ENCODE results near the gene VAPA.

The VAPA gene

DNA sequence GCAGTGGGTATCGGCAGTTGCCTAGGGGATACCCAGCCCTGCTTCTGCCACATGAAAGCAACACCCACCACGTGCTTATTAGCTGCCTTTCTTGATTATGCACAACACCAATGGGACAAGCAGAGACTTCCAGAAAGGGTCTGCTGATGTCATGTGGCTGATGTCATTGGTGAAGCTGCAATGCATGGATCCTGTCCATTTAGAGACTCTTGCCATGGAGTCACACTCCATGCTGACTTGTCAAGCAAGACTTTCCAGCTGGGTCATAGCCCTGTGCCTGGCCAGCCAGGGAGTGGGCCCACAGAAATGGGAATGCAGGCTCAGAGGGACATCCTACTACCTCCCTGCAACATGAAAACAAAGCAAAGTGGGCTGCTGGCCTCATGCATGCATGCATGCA, 81.8 kb downstream of the VAPA start:
- TF ChIP-seq, protein P1, sequence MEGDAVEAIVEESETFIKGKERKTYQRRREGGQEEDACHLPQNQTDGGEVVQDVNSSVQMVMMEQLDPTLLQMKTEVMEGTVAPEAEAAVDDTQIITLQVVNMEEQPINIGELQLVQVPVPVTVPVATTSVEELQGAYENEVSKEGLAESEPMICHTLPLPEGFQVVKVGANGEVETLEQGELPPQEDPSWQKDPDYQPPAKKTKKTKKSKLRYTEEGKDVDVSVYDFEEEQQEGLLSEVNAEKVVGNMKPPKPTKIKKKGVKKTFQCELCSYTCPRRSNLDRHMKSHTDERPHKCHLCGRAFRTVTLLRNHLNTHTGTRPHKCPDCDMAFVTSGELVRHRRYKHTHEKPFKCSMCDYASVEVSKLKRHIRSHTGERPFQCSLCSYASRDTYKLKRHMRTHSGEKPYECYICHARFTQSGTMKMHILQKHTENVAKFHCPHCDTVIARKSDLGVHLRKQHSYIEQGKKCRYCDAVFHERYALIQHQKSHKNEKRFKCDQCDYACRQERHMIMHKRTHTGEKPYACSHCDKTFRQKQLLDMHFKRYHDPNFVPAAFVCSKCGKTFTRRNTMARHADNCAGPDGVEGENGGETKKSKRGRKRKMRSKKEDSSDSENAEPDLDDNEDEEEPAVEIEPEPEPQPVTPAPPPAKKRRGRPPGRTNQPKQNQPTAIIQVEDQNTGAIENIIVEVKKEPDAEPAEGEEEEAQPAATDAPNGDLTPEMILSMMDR (IDR thresholded peaks at IDR 0.05), result no peak
- no peak for TF ChIP-seq ZFX (IDR thresholded peaks at IDR 0.05; ENCODE audit: borderline replicate concordance)
- H3K27ac ChIP-seq, result no peak overlapping the region

DNA sequence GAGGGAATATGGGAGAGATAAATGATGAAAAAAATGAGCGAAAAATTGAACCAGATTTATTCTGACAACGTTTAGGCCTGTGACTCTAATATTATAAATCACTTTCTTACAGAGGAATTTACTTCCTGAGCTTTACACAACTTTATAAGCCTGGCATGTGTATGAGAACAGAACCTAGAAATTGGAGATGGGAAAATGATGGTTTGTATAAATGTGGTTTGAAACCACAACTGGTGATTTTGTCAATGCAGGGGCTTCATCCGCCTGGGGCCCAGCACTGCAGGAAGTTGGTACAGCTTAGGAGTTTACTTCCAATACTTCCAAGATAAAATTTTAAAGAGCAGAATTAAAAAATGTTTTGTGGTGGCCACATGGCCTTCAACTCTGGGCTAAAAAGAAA, 82.3 kb downstream of the VAPA start:
- TF ChIP-seq ZFX (IDR thresholded peaks at IDR 0.05; ENCODE audit: borderline replicate concordance), result no peak
- no peak overlapping the region for H3K27ac ChIP-seq

DNA sequence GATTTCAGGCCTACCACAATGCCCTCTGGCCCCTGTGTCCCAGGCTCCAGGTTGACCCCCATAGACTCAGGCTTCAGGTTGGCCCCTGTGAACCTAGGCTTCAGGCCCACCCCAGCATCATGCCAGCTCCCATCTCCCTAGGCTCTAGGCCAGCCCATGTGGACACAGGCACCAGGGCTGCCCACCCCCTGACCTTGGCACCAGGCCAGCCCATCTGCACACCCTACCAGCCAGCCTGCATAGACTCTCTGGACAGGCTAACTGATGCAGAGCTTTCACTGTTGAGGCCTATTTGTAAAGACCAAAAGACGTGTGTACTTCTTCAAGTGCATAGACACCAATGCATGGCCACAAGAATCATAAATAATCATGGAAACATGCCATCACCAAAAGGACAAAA, 83.9 kb downstream of the VAPA start:
- TF ChIP-seq ZFX (IDR thresholded peaks at IDR 0.05; ENCODE audit: borderline replicate concordance), result no peak
- TF ChIP-seq, protein P1 (IDR thresholded peaks at IDR 0.05), result no peak
- no peak overlapping the region for H3K27ac ChIP-seq

DNA sequence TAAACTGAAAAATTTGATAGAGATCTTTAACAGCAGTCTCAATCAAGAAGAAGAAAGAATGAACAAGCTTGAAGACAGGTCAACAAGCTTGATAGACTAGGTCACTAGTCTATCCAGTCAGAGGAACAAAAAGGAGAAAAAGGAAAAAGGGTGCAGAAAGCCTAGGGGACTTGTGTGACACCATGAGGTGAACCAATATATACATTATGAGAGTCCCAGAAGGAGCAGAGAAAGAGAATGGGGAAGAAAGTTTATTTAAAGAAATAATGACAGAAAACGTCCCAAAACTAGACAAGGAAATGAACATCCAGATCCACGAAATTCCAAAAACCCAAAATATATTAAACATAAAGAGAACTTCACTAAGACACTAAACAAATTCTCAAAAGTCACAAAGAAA, 84.5 kb downstream of the VAPA start:
- H3K27ac ChIP-seq, result no peak overlapping the region
- TF ChIP-seq ZFX (IDR thresholded peaks at IDR 0.05; ENCODE audit: borderline replicate concordance), result no peak
- TF ChIP-seq, protein P1 (IDR thresholded peaks at IDR 0.05), result no peak

DNA sequence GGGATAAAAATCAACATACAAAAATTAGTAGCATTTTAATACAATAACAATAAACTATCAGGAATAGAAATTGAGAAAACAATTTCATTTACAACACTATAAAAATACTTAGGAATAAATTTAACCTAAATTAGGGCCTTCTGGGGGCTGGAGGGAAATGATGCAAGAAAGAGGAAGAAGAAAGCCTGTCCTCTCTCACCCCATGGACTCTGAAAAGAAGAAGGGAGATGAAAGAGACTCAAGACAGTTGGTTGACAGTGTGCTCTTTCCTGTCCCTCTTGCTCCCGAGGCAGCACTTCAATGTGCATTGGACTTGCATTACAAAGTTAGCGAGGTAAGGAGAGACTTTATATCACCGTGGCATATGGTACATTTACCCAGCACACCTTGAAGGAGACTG, 88.5 kb downstream of the VAPA start:
- no peak overlapping the region for H3K27ac ChIP-seq

DNA sequence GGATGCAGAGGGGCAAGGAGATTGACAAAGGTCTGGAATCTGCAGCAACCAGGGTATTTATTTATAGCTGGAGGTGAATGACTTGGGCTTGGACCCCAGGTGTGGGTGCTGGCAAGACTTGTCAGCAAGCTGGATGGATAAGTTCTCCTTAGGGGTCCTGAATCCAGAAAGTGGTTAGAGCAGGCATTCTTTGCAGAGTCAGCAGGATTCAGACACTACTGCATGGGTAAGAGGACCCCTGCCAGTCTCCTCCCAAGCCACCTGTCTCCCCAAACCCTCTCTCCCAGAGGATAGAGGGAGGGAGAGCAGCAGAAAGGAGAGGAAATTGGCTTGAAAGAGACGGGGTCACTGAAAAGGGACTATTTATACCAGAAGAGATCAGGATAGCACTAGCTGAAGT, 89.5 kb downstream of the VAPA start:
- no peak for TF ChIP-seq ZFX (IDR thresholded peaks at IDR 0.05; ENCODE audit: borderline replicate concordance)
- TF ChIP-seq, protein P1 (IDR thresholded peaks at IDR 0.05), result no peak
- H3K27ac ChIP-seq, result no peak overlapping the region

More for the DNA sequence above, 88.5 kb downstream of the VAPA start:
- TF ChIP-seq ZFX (IDR thresholded peaks at IDR 0.05; ENCODE audit: borderline replicate concordance), result no peak
- TF ChIP-seq, protein P1 (IDR thresholded peaks at IDR 0.05), result no peak

DNA sequence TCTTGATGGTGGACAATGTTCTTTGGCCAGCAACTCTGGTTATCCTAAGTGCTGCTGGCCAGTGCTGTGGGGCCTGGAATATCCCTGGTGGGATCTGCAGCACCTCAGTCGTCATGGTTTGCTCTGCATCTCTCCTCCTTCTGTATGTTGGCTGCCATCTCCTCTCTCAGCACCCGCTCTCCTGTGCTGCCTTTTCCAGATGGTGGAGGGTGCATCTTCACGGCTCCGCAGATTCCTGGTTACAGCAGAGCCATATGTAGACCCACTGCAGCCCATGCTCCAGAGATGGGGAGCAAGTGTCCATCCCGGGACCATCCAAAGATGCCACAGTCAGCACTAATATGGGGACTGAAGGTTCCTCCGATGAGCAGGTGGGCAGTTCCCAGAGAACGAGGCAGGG, 90.0 kb downstream of the VAPA start:
- no peak for TF ChIP-seq ZFX (IDR thresholded peaks at IDR 0.05; ENCODE audit: borderline replicate concordance)
- TF ChIP-seq, protein P1 (IDR thresholded peaks at IDR 0.05), result no peak
- no peak overlapping the region for H3K27ac ChIP-seq

DNA sequence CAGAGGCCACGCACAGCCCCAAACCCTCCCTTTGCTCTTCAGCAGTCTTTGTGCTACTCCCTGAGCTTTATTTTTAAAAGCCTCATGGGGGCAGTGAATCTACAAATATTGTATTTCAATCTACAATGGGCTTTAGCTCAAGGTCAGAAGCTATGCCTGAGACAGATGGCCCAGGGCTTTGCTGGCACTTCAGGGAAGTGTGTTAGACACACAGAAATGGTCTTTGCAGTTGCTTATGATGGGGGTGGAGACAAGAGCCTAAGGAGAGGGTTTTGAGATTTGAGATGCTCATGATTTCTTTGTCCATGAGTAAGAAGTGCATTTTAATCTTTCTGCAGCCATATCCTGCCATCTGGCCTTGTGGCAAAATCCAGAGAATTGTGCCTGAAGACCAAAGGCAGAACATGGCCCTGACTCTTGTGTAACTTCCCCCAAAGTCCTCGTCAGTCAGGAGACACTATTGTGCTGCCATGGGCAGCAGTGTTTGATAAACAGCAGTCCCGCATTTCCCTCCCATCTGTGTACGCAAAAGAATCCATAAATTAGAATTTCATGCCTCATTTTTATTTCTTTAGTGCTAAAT, 92.6 kb downstream of the VAPA start:
- H3K27ac ChIP-seq, result no peak overlapping the region
- TF ChIP-seq ZFX (IDR thresholded peaks at IDR 0.05; ENCODE audit: borderline replicate concordance), result no peak
- TF ChIP-seq, protein P1 (IDR thresholded peaks at IDR 0.05), result no peak

Data from 22Rv1 (cell line).